ENCODE results near the gene GSTP1. TPM values are rescaled to one million over a fixed set of nuclear protein-coding genes. Genes with fewer than 3 reads are reported as not detected.
"Not testable (repeated sequence)": the region's sequence is repeated elsewhere in the genome, so short reads cannot be mapped to it uniquely, and the experiment has no call there.

GSTP1 gene
- total RNA-seq, 1 donor = 495 TPM

DNA sequence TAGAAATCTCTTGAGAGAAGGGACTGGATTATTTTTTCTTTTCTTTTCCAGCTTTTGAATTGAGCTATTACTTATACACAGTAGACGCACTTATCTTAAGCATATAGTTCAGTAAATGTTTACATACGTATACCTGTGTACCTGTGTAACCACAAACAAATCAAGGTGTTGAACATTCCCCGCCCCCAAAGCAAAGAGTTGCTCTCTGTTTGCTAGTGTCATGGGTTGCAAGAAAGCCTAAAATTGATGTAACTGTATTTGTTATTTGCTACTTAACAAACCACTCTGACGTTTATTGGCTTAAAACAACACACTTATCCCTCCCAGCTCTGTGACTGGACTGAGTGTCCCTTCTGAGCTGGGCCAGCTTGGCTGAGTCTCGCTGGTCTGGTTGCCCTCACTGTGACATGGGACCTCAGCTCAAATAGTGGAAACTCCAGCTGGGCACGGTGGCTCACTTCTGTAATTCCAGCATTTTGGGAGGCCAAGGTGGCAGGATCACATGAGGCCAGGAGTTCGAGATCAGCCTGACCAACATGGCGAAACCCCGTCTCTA lies 35.0 kb upstream of the GSTP1 start:
- TF ChIP-seq, protein P1, sequence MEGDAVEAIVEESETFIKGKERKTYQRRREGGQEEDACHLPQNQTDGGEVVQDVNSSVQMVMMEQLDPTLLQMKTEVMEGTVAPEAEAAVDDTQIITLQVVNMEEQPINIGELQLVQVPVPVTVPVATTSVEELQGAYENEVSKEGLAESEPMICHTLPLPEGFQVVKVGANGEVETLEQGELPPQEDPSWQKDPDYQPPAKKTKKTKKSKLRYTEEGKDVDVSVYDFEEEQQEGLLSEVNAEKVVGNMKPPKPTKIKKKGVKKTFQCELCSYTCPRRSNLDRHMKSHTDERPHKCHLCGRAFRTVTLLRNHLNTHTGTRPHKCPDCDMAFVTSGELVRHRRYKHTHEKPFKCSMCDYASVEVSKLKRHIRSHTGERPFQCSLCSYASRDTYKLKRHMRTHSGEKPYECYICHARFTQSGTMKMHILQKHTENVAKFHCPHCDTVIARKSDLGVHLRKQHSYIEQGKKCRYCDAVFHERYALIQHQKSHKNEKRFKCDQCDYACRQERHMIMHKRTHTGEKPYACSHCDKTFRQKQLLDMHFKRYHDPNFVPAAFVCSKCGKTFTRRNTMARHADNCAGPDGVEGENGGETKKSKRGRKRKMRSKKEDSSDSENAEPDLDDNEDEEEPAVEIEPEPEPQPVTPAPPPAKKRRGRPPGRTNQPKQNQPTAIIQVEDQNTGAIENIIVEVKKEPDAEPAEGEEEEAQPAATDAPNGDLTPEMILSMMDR (IDR thresholded peaks at IDR 0.05; ENCODE audit: insufficient read depth, low read depth, low read length) = no peak
- no peak overlapping the region for H3K4me3 ChIP-seq (ENCODE audit: low read depth, low read length)
- no peak for DNase-seq (ENCODE audit: low read depth)

DNA sequence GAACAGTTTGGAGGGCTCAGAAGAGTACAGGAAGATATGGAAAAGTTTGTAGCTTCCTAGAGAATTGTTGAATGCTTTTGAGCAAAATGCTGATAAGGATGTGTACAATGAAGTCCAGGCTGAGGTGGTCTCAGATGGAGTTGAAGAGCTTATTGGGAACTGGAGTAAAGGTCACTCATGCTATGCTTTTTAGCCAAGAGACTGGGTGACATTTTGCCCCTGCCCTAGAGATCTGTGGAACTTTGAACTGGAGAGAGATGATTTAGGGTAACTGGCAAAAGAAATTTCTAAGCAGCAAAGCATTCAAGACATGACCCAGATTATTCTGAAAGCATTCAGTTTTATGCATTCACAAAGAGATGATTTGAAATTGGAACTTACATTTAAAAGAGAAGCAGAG lies 32.5 kb upstream of the GSTP1 start:
- no peak for DNase-seq (ENCODE audit: low read depth)
- TF ChIP-seq, protein P1 (IDR thresholded peaks at IDR 0.05; ENCODE audit: insufficient read depth, low read depth, low read length) = no peak
- no peak overlapping the region for H3K4me3 ChIP-seq (ENCODE audit: low read depth, low read length)

DNA sequence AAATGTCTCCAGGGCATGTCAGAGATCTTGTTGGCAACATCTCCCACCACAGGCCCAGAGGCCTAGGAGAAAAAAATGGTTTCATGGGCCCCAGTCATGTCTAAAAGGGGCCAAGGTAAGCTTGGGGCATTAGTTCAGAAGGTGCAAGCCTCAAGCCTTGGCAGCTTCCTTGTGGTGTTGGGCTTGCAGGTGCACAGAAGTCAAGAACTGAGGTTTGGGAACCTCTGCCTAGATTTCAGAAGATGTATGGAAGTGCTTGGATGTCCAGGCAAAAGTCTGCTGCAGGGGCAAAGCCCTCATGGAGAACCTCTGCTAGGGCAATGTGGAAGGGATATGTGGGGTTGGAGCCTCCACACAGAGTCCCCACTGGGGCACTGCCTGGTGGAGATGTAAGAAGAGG lies 31.9 kb upstream of the GSTP1 start:
- DNase-seq (ENCODE audit: low read depth); H3K4me3 ChIP-seq (ENCODE audit: low read depth, low read length): not testable (repeated sequence)

DNA sequence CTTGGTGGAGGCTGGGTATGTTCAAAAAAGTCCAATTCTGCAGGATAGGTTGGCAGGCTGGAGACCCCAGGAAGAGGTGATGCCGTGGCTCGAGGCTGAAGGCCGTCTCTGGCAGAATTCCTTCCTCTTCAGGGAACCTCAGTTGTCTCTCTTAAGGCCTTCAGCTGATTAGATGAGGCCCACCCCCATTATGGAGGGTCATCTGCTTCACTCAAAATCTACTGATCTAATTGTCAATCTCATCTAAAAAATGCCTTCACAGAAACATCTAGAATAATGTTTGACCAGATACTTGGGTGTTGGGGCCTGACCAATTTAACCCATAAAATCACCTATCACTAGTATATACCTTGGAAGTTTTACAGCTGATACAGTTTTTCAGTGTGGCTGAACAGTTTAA lies 27.4 kb upstream of the GSTP1 start:
- TF ChIP-seq, protein P1 (IDR thresholded peaks at IDR 0.05; ENCODE audit: insufficient read depth, low read depth, low read length) = no peak
- H3K4me3 ChIP-seq (ENCODE audit: low read depth, low read length) = no peak overlapping the region
- DNase-seq (ENCODE audit: low read depth) = no peak

DNA sequence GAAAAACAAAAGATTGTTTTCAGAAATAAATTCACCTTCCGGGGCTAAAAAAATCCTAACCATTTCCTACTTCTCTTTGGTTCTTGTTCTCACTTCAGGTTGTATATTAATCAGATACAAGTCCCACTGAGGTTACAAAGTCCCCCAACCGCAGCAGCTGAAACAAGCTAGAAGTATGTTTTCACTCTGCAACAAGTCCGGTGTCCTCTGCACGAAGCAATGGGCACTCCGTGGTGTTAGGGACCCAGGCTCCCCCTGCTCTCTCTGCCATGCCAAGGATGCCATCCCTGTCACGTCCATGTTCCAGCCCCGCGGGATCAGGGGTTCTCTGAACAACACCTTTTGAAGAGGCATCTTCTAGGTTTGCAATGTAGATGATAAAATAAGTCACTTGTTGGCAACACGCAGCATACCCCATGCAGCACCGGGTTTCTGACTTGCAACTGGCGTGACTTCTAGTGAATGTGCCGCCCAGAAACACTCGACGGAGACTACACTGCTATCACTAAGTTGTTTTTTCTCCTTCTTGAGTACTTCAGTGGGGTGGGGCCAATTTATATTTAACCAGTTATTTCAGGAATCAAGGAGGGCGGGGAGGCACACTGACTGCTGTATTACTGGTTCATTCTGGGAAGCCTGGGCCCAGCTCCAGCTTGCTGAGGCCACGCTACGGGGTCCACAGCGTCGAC lies 25.4 kb upstream of the GSTP1 start:
- no peak overlapping the region for H3K4me3 ChIP-seq (ENCODE audit: low read depth, low read length)
- no peak for DNase-seq (ENCODE audit: low read depth)
- TF ChIP-seq, protein P1 (IDR thresholded peaks at IDR 0.05; ENCODE audit: insufficient read depth, low read depth, low read length) = no peak

DNA sequence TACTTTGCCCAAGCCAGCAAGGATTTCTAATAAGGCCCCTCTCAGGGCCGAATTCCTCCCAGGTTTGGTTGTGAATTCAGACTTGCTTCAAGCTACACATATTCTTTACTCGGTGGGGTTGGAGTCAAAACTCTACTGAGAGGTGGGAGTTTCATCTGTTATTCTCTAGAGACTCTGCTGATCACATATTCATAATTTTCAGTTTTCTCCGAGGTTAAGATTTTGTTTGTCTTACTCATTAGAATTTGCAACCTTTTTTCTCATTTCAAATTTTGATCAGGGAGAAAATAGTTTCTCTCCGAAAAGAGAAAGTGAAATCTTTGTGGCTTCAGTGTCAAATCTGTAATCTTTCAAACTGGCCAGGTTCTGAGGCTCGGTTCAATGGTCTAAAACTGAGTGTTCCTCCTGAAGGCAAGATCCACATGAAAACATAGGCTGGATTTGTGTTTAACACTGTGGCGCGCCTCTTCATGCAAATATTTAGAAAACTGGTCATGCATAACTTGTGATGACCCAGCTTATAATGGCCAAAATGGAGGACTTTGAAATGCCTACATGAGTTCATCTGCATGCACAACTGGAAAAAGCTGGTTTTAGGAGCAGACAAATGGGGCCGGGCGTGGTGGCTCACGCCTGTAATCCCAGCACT lies 21.5 kb upstream of the GSTP1 start:
- H3K4me3 ChIP-seq (ENCODE audit: low read depth, low read length) = no peak overlapping the region
- TF ChIP-seq, protein P1 (IDR thresholded peaks at IDR 0.05; ENCODE audit: insufficient read depth, low read depth, low read length) = no peak
- peak; percentile 10 for DNase-seq (ENCODE audit: low read depth)

DNA sequence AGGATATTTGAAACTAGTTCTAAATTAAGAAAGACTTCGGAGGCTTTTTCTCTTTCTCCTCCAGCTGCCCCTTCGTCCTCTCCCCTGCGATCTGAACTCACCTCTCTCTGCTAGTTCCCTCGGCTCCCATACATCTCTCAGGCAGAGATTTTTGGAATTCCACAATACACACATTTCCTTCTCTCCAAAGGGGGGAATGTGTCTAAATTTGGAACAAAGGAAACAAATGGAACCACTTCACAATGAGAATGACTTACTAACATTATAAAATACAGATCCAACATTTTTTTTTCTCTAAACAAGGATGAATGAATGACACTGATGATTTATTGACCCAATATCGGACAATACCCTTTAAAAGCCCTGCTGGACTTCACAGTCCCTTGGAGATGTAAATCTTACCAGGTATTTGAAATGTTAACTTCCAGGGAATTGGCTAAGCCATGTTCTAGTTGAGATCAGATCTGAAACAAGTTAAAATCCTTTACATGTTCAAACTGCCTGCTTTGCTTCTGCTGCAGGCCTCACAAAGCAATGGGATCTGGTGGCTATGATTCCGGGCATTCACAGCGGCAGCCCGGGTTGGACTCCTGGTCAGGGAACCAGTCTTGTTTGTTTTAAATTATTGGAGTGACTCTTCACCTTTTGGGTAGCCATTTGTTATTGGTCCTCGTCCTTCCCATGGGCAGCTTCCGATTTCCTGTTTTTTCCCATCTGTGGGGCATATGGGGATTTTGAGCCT lies 20.5 kb upstream of the GSTP1 start:
- no peak for DNase-seq (ENCODE audit: low read depth)
- TF ChIP-seq, protein P1 (IDR thresholded peaks at IDR 0.05; ENCODE audit: insufficient read depth, low read depth, low read length) = no peak
- H3K4me3 ChIP-seq (ENCODE audit: low read depth, low read length) = no peak overlapping the region

DNA sequence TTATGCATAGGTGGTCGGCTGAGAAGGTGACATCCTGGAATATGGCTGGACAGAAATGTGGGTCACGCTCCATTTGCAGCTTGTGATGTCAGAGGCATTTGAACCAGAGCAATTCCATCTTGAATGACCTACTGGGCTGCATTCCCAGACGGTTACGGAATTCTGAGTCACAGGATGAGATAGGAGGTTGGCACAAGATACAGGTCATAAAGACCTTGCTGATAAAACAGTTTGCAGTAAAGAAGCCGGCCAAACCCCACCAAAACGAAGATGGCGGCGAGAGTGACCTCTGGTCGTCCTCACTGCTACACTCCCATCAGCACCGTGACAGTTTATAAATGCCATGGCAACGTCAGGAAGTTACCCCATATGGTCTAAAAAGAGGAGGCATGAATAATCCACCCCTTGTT lies 19.9 kb upstream of the GSTP1 start:
- H3K4me3 ChIP-seq (ENCODE audit: low read depth, low read length) = not testable (repeated sequence)
- DNase-seq (ENCODE audit: low read depth) = peak; percentile 95
